Measurements from ENCODE around the gene ASIC4. TPM values are rescaled to one million over a fixed set of nuclear protein-coding genes. Genes with fewer than 3 reads are reported as not detected.

Gene ASIC4
- total and polyA plus RNA-seq, 2 of the 4 experiments (the other 2 are of a cell fraction), result 0.10 TPM; not detected in 1

GRCh38 chr2:219488149-219488843, 26.0 kb upstream of the ASIC4 start:
- H3K4me2 ChIP-seq (ENCODE audit: low read depth, low read length), result no peak overlapping the region
- ChIA-PET POLR2A (ENCODE audit: unreplicated experiment) (no interaction called here), CTCF (interaction anchor here (0.8 kb wide), 1 partner anchor 86 kb away, joined by 3 read pairs; no protein-coding TSS in a partner anchor)
- no peak overlapping the region for H4K91ac ChIP-seq (ENCODE audit: insufficient read depth, low read depth, low read length)
- H2AK5ac ChIP-seq (ENCODE audit: low read depth, low read length), result no peak overlapping the region
- dilution Hi-C loops (cut with HindIII; ENCODE audit: low sequenced_read_pairs, unreplicated experiment), result no loop called here
- in situ Hi-C loops (cut with MboI; ENCODE audit: low sequenced_read_pairs), result no loop called here
- no peak overlapping the region for H3K56ac ChIP-seq (ENCODE audit: extremely low read depth, insufficient read depth, low read length)
- no peaks in the 10 kb centered on the region for H3K9me1 ChIP-seq (ENCODE audit: insufficient read depth, low read length)
- no peak overlapping the region for H3K18ac ChIP-seq (ENCODE audit: low read depth, low read length)
- H2BK20ac ChIP-seq (ENCODE audit: low read depth, low read length), result no peak overlapping the region
- H2AFZ ChIP-seq (replicated peaks; ENCODE audit: low read length, poor library complexity), result no peak overlapping the region
- no peak overlapping the region for H4K5ac ChIP-seq (ENCODE audit: low read depth, low read length)
- H2AK9ac ChIP-seq (replicated peaks; ENCODE audit: low read depth, low read length, poor library complexity), result peak overlapping the region; percentile 51
- no peak overlapping the region for H2BK15ac ChIP-seq (ENCODE audit: low read depth, low read length)
- H3K9ac ChIP-seq (ENCODE audit: low read depth, low read length), result no peak overlapping the region
- H2BK5ac ChIP-seq (ENCODE audit: low read depth, low read length, poor library complexity, severe bottlenecking), result no peak overlapping the region
- no peak overlapping the region for H3K27ac ChIP-seq (ENCODE audit: insufficient read depth, low read length)
- DNase-seq, result no peak
- no peaks in the 10 kb centered on the region for H3K4me1 ChIP-seq (ENCODE audit: control insufficient read depth, insufficient read depth, low read length)
- 93% methylated on average over 11 of the region's 17 CpGs; no CpG with 5 or more reads in 1 of the 2 experiments for WGBS, 2 experiments (ENCODE audit: extremely low coverage in 2 of 2, insufficient read length in 1 of 2)
- intact Hi-C loops (cut with micrococcal nuclease), result no loop called here
- no peak overlapping the region for H3K23ac ChIP-seq (ENCODE audit: low read depth, low read length)
- no peaks in the 10 kb centered on the region for H3K79me1 ChIP-seq (ENCODE audit: low read depth in 1 of 2, low read length in 2 of 2)
- H3K9me3 ChIP-seq (ENCODE audit: control insufficient read depth, insufficient read depth, low read length), result no peaks in the 10 kb centered on the region
- no peak overlapping the region for H3K4me3 ChIP-seq (ENCODE audit: insufficient read depth, low read depth, low read length)
- BruUV-seq (replicated peaks), result no TSS peak
- no peak overlapping the region for H2BK120ac ChIP-seq (ENCODE audit: low read depth, low read length)
- H4K8ac ChIP-seq (ENCODE audit: low read depth in 2 of 2, low read length in 2 of 2), result no peak overlapping the region
- H3K14ac ChIP-seq (replicated peaks; ENCODE audit: low read depth, low read length), result no peak overlapping the region
- TF ChIP-seq CEBPB (IDR thresholded peaks at IDR 0.05; ENCODE audit: low read depth, low read length), result no peak
- no peak for TF ChIP-seq RFX5 (IDR thresholded peaks at IDR 0.05; ENCODE audit: low read depth, low read length)
- no peak for TF ChIP-seq BHLHE40 (IDR thresholded peaks at IDR 0.05; ENCODE audit: low read depth, low read length)
- TF ChIP-seq ELK1 (IDR thresholded peaks at IDR 0.05; ENCODE audit: borderline replicate concordance, low read depth, low read length), result no peak
- no peak for TF ChIP-seq CTCF (conservative IDR thresholded peaks at IDR 0.05; ENCODE audit: low read depth, low read length)
- no peak for TF ChIP-seq SMC3 (IDR thresholded peaks at IDR 0.05; ENCODE audit: low read depth, low read length)
- no peak for ATAC-seq (ENCODE audit: low read depth)
- H3K36me3 ChIP-seq (ENCODE audit: control insufficient read depth, insufficient read depth, low read length), result peaks cover 32% of the 10 kb centered on the region; the same call in 1 of the 2 replicates
- H3K27me3 ChIP-seq (ENCODE audit: control insufficient read depth, insufficient read depth, low read length), result no peaks in the 10 kb centered on the region
- H4K20me1 ChIP-seq (ENCODE audit: insufficient read depth, low read length), result no peaks in the 10 kb centered on the region
- H3K4ac ChIP-seq (ENCODE audit: low read depth, low read length), result no peak overlapping the region
